Coronary artery (tissue), 2 donors: Measurements from ENCODE around the gene MTO1.

Source experiments
- DNase-seq: peaks from one replicate; pipeline ENCODE4 v3.0.0-alpha.2; 2017; ENCODE audit warnings: low spot score
- H3K27ac ChIP-seq, 2 donors: fragments of 200-600 bp; sonication (generic); one replicate each; pipeline ENCODE4 v1.5.1; 2016 to 2019
- H3K4me3 ChIP-seq: fragments of 200-600 bp; sonication (generic); 2 replicates; pipeline ENCODE4 v1.5.1; 2016; ENCODE audit warnings: mild to moderate bottlenecking, moderate library complexity
- TF ChIP-seq, protein P1 (sequence below): fragments of 200-600 bp; sonication (generic); IDR thresholded peaks from one replicate; pipeline ENCODE4 v1.5.1; 2019; ENCODE audit warnings: antibody characterized with exemption

The MTO1 gene

DNA sequence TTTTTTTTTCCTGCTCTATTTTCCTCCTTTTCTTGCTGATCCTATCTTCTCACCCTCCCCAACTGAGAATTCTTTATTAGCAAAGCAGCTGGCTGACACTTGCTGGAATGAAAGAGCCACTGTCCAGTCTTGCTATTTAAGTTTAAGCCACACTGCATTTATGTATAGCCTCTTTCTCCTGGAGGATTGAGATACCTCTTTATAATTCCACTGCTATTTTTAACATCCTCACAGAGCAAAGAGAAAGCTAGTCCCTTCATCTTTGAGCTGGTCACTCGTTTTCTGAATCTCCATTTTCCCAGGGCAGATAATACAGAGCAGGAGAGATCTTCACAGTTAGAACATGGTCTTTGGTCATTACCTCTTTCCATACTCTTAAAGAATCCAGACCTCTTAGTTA, 95.3 kb downstream of the MTO1 start:
- no peak for DNase-seq
- no peak overlapping the region for H3K27ac ChIP-seq
- TF ChIP-seq, protein P1, sequence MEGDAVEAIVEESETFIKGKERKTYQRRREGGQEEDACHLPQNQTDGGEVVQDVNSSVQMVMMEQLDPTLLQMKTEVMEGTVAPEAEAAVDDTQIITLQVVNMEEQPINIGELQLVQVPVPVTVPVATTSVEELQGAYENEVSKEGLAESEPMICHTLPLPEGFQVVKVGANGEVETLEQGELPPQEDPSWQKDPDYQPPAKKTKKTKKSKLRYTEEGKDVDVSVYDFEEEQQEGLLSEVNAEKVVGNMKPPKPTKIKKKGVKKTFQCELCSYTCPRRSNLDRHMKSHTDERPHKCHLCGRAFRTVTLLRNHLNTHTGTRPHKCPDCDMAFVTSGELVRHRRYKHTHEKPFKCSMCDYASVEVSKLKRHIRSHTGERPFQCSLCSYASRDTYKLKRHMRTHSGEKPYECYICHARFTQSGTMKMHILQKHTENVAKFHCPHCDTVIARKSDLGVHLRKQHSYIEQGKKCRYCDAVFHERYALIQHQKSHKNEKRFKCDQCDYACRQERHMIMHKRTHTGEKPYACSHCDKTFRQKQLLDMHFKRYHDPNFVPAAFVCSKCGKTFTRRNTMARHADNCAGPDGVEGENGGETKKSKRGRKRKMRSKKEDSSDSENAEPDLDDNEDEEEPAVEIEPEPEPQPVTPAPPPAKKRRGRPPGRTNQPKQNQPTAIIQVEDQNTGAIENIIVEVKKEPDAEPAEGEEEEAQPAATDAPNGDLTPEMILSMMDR: no peak
- H3K4me3 ChIP-seq: no peak overlapping the region
